Measurements from ENCODE around the gene FGFRL1.
"Not testable (repeated sequence)": the region's sequence is repeated elsewhere in the genome, so short reads cannot be mapped to it uniquely, and the experiment has no call there.

- not testable (repeated sequence) for TF ChIP-seq CTCF, EP300 (IDR thresholded peaks at IDR 0.05)
These were observed 35.4 kb upstream of the FGFRL1 start for GRCh38 chr4:976016-976415.
